A549 treated with dexamethasone at 1 μM for 4 hours (cell line): ENCODE data around the gene ACACB. TPM values are rescaled to one million over a fixed set of nuclear protein-coding genes. Genes with fewer than 3 reads are reported as not detected.

Source experiments
- total RNA-seq: library from RNA; stranded (reverse); fragments of 200-300 nt; extraction: Qiagen RNA extraction; gene quantifications from 5 replicates; pipeline ENCODE4 v1.2.3, GENCODE V29; 2022

The ACACB gene
- total RNA-seq: 11.0 to 18.0 TPM (median 15.5 TPM) in 5 replicates

DNA sequence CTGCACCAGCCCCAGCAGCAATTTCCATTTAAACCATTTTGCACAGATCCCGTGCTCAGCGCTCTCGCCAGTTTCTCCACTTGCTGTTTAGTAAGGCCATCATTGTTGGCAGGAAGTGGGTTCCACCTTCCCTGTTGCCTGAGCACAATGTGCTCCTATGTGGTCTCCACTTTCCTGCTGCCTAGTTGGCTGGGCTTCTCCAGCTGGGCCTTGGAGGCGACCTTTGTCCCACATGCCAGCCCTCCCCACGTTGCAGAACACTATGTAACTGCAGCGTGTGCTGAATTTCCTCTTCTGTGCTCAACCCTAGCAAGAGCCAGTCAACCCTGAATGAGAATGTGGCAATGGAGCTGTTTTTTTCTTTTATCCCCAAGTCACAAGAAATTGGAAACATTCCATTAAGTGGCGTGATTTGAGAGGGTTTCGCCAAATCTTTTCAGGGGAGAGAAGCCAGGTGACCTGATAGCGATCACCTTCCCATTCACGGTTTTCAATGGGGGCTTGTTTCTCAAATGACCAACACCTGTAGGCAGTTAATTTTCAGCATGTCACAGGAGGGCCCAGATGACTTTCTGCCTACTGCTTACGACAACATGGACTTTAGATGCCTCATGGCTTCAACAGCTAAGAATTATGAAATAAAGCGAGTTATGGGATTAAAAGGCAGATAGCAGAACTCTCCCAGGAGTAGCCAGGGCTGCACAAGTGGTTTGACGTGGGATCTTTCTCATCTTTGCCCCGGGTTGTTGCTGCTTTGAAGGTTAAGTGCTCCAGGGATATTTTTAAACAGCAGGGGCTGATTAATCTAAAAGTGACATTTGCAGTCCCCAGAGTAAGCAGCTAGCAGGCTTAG, at the start of gene ACACB:
TSS of gene ACACB (plus strand) at position 830 of the 853 bp plus-strand sequence. CDS start 22,819 bp downstream, outside the sequence.

DNA sequence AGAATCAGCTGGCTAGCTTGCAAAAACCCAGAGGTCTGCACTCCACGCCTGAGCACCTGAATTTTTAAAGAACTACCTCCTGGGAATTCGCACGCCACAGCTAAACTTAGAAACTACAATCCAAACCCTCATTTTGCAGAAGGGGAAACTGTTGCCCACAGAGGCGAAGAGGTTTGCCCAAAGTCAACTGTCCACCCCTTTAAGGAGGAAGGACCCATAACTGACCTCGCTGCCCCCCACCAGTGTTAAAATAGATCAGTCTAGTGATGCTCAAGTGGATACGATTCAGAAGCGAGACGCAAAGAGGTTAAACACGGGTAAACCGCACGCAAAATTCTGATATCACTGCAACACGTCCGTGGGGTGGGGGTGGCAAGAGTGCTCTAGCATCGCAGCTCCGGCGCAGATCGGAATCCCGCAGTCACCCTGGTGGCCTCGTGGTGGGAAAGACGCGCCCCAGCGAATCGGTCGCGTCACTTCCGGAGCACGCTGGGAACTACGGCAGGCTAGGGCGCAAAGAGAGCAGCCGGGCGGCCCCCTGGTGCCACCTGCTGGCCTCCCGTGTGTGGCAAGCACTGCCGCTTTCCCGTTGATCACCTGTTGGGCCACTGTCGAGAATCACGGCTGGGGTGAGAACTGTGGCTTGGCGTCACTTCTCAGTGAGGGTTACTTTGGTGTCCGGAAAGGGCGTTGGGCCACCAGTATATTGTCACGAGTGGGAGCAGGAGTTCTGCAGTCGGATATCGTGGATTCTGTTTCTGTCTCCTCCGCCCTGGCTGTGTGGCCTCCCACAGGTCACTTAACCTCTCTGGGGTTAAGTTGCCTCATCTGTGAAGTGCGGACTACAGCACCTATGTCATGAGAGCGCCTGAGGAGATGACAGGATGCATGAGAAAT, 23.1 kb upstream of the ACACB start, which contains the start of gene ALKBH2:
TSS of gene ALKBH2 (minus strand) at position 451 of the 897 bp plus-strand sequence. CDS start 686 bp downstream, outside the sequence.

DNA sequence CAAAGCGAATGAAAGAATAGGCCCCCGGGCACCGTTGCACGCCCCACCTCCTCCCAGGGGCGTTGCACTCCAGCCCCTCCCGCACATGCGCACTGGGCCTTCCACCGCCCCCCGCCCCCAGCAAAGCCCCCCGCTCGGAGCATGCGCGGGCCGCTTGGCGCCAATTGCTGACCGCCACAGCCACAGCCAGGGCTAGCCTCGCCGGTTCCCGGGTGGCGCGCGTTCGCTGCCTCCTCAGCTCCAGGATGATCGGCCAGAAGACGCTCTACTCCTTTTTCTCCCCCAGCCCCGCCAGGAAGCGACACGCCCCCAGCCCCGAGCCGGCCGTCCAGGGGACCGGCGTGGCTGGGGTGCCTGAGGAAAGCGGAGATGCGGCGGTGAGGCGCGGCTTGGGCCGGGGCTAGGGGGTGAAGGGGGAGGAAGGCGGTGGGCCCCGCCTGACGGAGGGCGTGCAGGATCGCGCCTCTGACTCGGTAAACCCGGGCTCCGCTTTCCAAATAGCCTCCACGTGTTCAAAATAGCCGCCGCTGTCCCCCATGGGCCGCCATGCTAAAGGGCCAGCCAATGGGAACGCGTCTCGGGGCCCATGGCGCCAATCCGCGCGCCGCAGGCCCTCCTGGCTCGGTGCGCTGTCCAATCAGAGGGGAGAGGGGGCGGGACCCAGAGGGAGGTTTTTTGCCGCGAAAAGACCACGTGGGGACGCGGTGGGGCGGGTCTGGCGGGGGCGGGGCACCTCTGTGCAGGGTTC, 18.8 kb upstream of the ACACB start, which contains the start of gene UNG:
TSS of gene UNG (plus strand) at position 163 of the 748 bp plus-strand sequence. CDS start at position 246, 83 bp downstream.

DNA sequence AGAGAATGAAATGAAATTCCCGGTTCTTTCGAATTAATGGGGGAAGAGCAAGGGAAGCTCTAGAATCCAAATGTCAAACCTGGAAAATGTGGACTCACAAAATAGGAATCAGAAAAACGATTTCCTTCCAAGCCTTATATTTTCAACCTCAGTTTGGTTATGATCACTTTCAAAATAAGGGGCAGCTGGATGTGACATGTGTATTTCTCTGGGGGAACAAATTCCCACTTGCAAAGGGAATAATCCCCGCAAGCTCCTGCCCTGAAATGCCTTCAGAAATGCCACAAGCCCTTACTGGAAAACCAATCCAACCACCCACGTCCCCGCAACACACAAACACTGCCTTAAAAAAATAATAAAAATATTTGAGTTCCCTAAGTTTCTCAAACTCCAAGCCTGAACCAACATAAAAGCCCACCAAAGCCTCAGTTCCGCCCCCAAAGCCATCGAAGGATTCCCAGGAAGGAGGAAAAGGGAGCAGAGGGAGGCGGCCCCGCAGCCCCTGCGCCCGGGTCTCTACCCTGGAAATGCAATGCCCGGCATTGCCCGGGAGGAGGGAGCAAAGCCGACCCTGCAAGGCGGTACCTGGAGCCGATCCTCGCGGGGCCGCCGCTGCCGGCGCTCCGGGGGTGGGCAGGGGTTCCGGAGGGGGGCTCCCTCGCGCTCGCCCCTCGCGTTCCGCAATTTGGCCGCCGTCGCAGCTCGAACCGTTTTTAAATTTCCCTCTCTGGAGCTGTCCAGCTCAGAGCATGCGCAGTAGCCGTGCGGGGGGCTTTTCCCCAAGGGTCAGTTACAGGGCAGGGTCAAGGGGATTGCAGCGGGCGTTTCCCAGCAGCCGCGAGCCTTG, 192.4 kb downstream of the ACACB start, which contains the start of gene FOXN4:
TSS of gene FOXN4 (minus strand) at position 751 of the 847 bp plus-strand sequence. CDS start 963 bp downstream, outside the sequence.

Other genes with a start within 250 kb of the ACACB start
- gene DAO, start 236.5 kb upstream of the ACACB start, total RNA-seq: not detected in 5 replicates
- not detected in 5 replicates for gene SVOP, start 95.5 kb upstream of the ACACB start, total RNA-seq
- 6.9 to 10.7 TPM (median 9.8 TPM) in 5 replicates for gene USP30, start 64.0 kb upstream of the ACACB start, total RNA-seq
- 47.8 to 54.7 TPM (median 50.2 TPM) in 5 replicates for gene ALKBH2, start 23.1 kb upstream of the ACACB start, total RNA-seq
- gene UNG, start 19.0 kb upstream of the ACACB start, total RNA-seq: 90.2 to 96.5 TPM (median 93.2 TPM) in 5 replicates
- 0.02 to 0.08 TPM (median 0.08 TPM) in 4 of 5 replicates, not detected in the other for gene FOXN4, start 192.7 kb downstream of the ACACB start, total RNA-seq
- gene MYO1H, start 231.3 kb downstream of the ACACB start, total RNA-seq: not detected in 5 replicates